Pancreas (tissue), 10 donors: ENCODE results near the gene GLT8D1. TPM values are rescaled to one million over a fixed set of nuclear protein-coding genes. Genes with fewer than 3 reads are reported as not detected.

Experiments used
- ATAC-seq, 4 donors: fragments of 200-7000 bp; cut with Tn5 transposase; one replicate each; pipeline versions ENCODE4 v1.8.0 to v1.9.1; 2020; ENCODE audit warnings: mild to moderate bottlenecking in 4 of 4, moderate library complexity in 4 of 4
- DNase-seq, 6 donors: peaks; one replicate each; pipeline ENCODE4 v3.0.0-alpha.2; 2020
- FAIRE-seq: peaks from 2 replicates; lab custom pipeline; 2012; peaks lifted over from hg19 to GRCh38; lab: Jason Lieb, UNC
- H3K27ac ChIP-seq, 4 donors: fragments of 200-600 bp; sonication (generic); 1 replicate in 3 of 4; 2 replicates in 1 of 4; pipeline versions ENCODE4 v1.5.0 to v1.8.0; 2020
- H3K27me3 ChIP-seq, 4 donors: fragments of 200-600 bp; one replicate each; pipeline ENCODE4 v1.8.0; 2021
- H3K36me3 ChIP-seq, 3 donors: fragments of 200-600 bp; sonication (generic) in 1 of 3; one replicate each; pipeline versions ENCODE4 v1.5.0 to v1.8.0; 2020 to 2021
- H3K4me1 ChIP-seq, 3 donors: fragments of 200-600 bp; one replicate each; pipeline ENCODE4 v1.8.0; 2021
- H3K4me3 ChIP-seq, 4 donors: fragments of 200-600 bp; sonication (generic) in 2 of 4; one replicate each; pipeline versions ENCODE4 v1.5.0 to v1.8.0; 2020 to 2021
- H3K9me3 ChIP-seq, 4 donors: fragments of 200-600 bp; one replicate each; pipeline ENCODE4 v1.8.0; 2021
- CTCF ChIP-seq, 4 donors: fragments of 200-600 bp; sonication (generic) in 3 of 4; IDR thresholded peaks; one replicate each; pipeline versions ENCODE4 v1.5.0 to v1.8.0; 2021; ENCODE audit warnings: antibody characterized with exemption in 4 of 4
- WGBS, 2 donors: extraction: QIAGEN DNeasy Blood & Tissue Kit; methylation state at CpG; one replicate each; pipeline ENCODE4 v1.1.7; 2013; 5-methylcytosine and 5-hydroxymethylcytosine counted together
- intact Hi-C, 3 donors: fragments of 100-400 bp; cut with DNase I; formaldehyde crosslinking; loops; one replicate each; pipeline versions ENCODE4 v1.11.1 to v1.14.2; 2022
- polyA plus RNA-seq, 2 donors: library from polyadenylated mRNA; stranded (reverse); fragments of 200-250 nt; gene quantifications; one replicate each; pipeline ENCODE4 v1.2.3, GENCODE V29; 2013
- total RNA-seq, 6 donors: library from RNA; stranded (reverse); fragmentation: NEBNext Ultra II Directional in 4 of 6; extraction: Animal tissue kit (Norgen Biotek cat#: 25700) in 4 of 6; gene quantifications; one replicate each; pipeline versions ENCODE4 v1.2.1 to v1.2.4, GENCODE V29; 2021 to 2023
- donor health status: healthy with polysubstance abuse.
- donor health status: DM: no; HTN: no; CAD: no; lungs with moderate emphysema.
- donor health status: DM: no; HTN: no; CAD: no.
- donor health status: control.
- donor health status: control.
- donor health status: Bipolar disorder and iron deficiency.
- donor health status: DM: yes; HTN: yes; CAD: no.
- donor health status: DM: no; HTN: no; CAD: no.
- donor health status: DM: no; HTN: no; CAD: no.
- donor health status: DM: yes; HTN: yes; CAD: no.

GLT8D1 gene
- total and polyA plus RNA-seq, 8 donors, result 19.0 to 40.7 (median 23.1) TPM

GRCh38 chr3:52704611-52705437 is 767 bp downstream of the GLT8D1 start:
- Histone ChIP-seq H3K4me3 (peak overlapping the region; percentile 67 to 98 (median 98)), H3K27ac (peak overlapping the region; percentile 74 to 83 (median 79)), H3K27me3 (no peaks in the 10 kb centered on the region), H3K4me1 (peaks cover 11 to 23% (median 15%) of the 10 kb centered on the region in 3 donors), H3K36me3 (peaks cover 0 to 17% (median 0%) of the 10 kb centered on the region in 3 donors), H3K9me3 (no peaks in the 10 kb centered on the region)
- ATAC-seq (peak; percentile 12 to 20 (median 15)), FAIRE-seq (no peak), DNase-seq (peak in 3 of 6 donors; percentile 14 to 44 (median 28))
- TF ChIP-seq CTCF (IDR thresholded peaks at IDR 0.05), result no peak
- intact Hi-C loops, result no loop called here
- WGBS, 2 donors, result 1% methylated on average over 22 of the region's 22 CpGs

- intact Hi-C loops, result no loop called here
- WGBS, 2 donors, result 76 to 82% methylated on average over 7 of the region's 7 CpGs
- no peak for TF ChIP-seq CTCF (IDR thresholded peaks at IDR 0.05)
- H3K4me3 ChIP-seq, result peak overlapping the region in 1 of 4 donors; percentile 67
- H3K27me3 ChIP-seq, result no peaks in the 10 kb centered on the region
- H3K36me3 ChIP-seq, result peaks cover 0 to 9% (median 0%) of the 10 kb centered on the region in 3 donors
- FAIRE-seq (no peak), ATAC-seq (no peak), DNase-seq (no peak)
- no peaks in the 10 kb centered on the region for H3K9me3 ChIP-seq
- H3K4me1 ChIP-seq, result peaks cover 11 to 23% (median 15%) of the 10 kb centered on the region in 3 donors
- H3K27ac ChIP-seq, result peak overlapping the region in 1 of 4 donors; percentile 19
Observed at GRCh38 chr3:52703341-52703740, 2.2 kb downstream of the GLT8D1 start.

- 93 to 99% methylated on average over 4 of the region's 4 CpGs for WGBS, 2 donors
- H3K9me3 ChIP-seq, result no peaks in the 10 kb centered on the region
- peaks cover 0 to 45% (median 31%) of the 10 kb centered on the region in 3 donors for H3K36me3 ChIP-seq
- H3K4me1 ChIP-seq, result no peaks in the 10 kb centered on the region
- ATAC-seq (no peak), DNase-seq (no peak), FAIRE-seq (no peak)
- H3K27me3 ChIP-seq, result no peaks in the 10 kb centered on the region
- no peak overlapping the region for H3K27ac ChIP-seq
- intact Hi-C loops, result no loop called here
- TF ChIP-seq CTCF (IDR thresholded peaks at IDR 0.05), result no peak
- H3K4me3 ChIP-seq, result no peak overlapping the region
Observed at GRCh38 chr3:52697632-52697965, 8.0 kb downstream of the GLT8D1 start.

GRCh38 chr3:52696830-52697631 is 8.6 kb downstream of the GLT8D1 start:
- Histone ChIP-seq H3K27ac (no peak overlapping the region), H3K36me3 (peaks cover 0 to 47% (median 37%) of the 10 kb centered on the region in 3 donors), H3K27me3 (no peaks in the 10 kb centered on the region), H3K9me3 (no peaks in the 10 kb centered on the region), H3K4me1 (peaks cover 0 to 2% (median 0%) of the 10 kb centered on the region in 3 donors), H3K4me3 (no peak overlapping the region)
- no peak for TF ChIP-seq CTCF (IDR thresholded peaks at IDR 0.05)
- ATAC-seq, result no peak
- intact Hi-C loops, result no loop called here
- FAIRE-seq, result no peak
- no peak for DNase-seq
- WGBS, 2 donors, result 81 to 83% methylated on average over 2 of the region's 2 CpGs
